HG03095 (cell line): ENCODE results near the gene ZFAND2B.

Experiments
- ATAC-seq: cut with Tn5 transposase; IDR thresholded peaks from one replicate; pipeline ENCODE4 v1.9.1; 2021; ENCODE audit warnings: moderate library complexity; ENCODE audit not compliant: unreplicated experiment

Gene ZFAND2B, protein sequence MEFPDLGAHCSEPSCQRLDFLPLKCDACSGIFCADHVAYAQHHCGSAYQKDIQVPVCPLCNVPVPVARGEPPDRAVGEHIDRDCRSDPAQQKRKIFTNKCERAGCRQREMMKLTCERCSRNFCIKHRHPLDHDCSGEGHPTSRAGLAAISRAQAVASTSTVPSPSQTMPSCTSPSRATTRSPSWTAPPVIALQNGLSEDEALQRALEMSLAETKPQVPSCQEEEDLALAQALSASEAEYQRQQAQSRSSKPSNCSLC

DNA sequence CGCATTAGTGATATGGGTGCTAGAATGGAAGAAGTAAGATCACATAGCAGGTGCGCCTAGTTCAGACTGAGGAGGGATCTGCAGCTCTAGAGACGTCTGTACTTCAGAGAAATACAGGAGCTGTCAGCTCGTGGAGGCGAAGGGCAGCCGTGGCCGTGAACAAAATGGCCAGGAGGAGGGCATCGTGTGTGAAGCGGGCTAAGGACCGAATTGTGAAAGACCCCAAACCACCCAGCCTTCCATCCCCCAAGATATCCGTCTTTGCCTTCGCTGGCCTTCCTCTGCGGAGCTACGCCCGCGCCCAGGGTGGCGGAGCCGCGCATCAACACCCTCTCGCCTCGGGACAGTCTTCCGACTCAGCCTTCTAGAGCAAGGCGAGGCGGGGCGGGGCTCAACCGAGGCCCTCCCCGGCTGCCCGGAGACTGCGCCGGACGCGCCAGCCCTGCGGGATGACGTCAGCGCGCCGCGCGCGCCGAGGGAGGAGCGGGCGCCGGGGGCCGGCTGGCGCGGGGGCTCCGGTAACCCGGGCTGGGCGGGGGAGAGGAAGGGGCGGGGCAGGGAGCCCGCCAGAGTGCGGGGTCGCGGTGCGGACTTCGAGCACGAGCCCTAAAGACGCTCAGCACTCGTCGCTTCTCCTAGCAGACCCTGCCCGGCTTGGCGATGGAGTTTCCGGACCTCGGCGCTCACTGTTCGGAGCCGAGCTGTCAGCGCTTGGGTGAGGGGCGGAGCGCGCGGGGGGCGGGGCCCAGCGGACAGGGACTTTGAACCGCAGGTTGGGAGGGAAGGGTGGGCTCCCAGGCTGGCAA is at the start of gene ZFAND2B:
Gene ZFAND2B (plus strand): TSS at position 455 of the 806 bp plus-strand sequence. CDS start 206 bp downstream, at position 661.
- peak; percentile 96 for ATAC-seq

DNA sequence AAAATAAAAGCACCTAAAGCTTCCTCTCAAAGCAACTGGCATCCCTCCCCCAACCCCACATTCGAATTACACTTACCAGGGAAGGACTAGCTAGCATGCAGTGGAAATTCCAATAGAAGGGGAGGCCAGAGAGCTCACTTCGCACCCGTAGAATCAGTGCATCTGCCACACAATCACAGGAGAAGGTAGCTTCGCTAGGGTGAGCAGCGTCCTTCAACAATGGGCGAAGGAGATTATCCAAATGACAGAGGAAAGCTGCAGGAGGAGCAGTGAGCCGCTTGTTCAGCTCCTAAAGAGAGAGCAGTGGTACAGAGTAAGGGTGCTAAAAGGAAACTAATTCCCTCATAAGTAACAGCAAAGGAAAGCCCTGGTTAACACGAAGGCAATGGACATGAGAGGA is 49.2 kb upstream of the ZFAND2B start:
- ATAC-seq: no peak

DNA sequence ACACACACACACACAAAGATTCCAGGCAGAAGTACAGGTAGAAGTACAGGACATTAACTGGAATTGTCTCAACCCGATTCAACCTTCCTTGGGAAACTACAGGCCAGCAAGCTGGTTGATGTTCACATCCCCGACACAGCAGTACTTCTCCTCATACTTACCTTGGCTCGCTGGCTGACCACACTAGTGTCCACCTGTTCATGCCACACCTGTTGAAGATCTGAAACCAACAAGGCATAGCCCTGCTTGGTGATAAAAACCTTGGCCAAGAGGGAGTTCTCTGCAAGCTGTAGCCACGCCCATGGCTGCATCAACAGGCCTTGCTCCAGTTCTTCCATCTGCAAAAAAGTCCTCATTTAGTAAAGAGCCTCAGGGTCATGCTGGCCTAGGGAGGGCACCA is 48.6 kb upstream of the ZFAND2B start:
- ATAC-seq: no peak

DNA sequence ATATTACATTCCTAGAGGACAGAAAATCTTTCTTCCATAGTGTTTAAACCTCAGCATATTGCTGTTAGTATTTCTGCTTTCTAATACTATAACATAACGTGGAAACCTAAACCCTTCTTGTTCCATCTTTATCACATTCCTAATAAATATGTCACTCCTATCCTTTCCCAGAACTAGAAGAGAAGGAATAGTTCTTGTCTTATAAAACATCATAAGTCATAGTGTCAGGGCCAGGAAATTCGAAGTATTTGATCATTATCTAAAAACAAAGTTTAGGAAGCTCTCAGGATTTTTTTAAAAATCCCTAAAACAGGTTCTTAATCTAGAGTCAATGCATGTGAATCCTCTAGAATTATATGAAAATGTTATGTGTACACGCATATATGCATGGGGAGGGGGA is 48.0 kb upstream of the ZFAND2B start:
- ATAC-seq: no peak

DNA sequence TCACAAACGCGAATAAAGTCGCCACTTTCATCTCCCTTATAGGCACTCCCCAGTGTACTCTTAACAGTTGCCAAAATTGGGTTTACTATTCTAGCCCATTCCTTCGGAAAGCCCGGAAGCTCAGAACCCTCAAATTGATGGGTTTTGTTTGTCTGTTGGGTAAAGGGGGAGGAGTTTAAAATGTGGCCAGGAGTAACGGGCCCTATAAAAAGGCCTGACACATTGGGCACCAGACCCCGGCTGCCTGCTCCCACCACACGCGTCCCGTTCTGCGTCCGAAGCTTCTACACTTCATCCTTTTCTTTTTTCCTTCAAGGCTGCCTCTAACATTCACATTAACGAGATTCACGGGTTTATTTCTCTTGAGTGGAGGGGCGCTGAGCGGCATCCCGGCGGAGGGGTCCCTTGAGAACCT is 46.8 kb upstream of the ZFAND2B start:
- peak; percentile 1 for ATAC-seq

DNA sequence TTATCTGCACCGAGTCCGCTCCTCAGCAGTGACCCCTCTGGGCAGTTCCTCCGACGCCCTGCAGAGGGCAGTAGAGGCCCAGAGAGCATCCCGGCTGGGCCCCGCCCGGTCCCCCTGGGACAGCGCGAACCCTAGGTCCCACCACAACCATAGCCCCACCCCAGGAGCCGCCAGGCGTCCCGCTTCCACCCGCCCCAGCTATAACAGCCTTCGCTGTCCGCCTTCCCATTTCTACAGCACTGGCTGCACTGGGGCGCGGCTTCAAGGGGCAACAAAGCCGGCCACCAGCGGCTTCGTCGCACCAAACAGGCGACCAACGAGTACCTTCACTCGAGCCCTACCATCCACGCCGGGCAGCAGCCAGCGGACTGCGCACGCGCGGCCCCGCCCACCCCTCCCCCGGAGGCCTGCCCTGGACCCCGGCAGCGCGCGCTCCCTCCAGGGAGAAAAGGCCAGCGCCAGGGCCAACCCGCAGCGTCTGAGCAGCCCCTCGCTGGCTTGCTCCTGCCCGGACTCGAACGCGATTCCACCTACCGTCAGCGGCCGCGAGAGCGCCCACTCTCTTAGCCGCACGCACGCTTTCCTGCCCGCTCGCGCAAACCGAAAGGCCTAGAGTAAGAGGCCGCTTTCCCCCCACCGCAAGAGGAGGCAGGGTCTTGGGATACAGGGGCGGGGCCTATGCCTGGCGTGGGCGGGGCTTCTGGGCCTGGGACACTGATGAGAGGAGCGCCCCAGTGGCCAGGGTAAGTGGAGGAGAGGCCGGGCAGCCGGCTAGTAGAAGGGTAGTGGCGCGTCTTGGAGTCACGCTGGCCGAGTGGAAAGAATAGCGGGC is 46.2 kb upstream of the ZFAND2B start, which contains the start of gene NHEJ1:
Gene NHEJ1 (minus strand): TSS at position 630 of the 832 bp plus-strand sequence. CDS start 2,453 bp downstream, outside the sequence.
- peak; percentile 79 for ATAC-seq

DNA sequence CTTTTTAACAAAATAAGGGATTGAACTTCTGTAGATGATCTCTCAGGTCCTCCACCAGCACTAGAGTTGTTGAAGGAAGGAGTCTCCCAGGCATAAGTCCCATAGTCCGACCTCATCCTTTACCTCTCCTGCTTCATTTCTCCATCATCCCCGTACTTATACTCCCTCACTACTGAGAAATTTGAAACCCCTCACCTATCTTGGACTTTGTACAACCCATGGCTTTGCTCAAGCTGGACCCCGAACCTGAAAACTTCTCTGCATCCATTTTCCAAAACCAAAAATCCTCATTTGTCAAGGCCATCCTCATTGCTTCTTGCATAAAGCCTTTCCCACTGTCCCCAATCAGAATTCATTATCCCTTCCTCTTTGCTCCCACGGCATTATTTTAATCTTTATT is 45.5 kb upstream of the ZFAND2B start:
- ATAC-seq: no peak

DNA sequence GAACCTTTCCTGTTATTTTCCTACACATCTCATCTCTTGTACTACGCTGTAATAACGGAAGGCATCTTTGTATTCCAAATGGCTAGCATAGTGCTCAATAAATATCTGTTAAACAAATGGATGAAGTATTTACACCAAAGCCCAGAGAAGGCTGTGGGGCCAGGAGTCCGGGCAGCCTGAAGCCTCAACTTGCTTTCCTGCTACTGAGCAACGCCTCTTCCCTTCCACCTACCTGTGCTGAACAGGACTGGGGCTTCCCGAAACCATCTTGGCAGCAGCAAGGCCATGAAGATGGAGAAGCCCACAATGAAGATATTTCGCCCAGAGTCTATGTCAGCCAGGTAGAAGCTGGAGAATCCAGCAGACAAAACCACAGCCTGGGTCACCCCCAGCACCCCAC is 43.4 kb upstream of the ZFAND2B start:
- no peak for ATAC-seq

DNA sequence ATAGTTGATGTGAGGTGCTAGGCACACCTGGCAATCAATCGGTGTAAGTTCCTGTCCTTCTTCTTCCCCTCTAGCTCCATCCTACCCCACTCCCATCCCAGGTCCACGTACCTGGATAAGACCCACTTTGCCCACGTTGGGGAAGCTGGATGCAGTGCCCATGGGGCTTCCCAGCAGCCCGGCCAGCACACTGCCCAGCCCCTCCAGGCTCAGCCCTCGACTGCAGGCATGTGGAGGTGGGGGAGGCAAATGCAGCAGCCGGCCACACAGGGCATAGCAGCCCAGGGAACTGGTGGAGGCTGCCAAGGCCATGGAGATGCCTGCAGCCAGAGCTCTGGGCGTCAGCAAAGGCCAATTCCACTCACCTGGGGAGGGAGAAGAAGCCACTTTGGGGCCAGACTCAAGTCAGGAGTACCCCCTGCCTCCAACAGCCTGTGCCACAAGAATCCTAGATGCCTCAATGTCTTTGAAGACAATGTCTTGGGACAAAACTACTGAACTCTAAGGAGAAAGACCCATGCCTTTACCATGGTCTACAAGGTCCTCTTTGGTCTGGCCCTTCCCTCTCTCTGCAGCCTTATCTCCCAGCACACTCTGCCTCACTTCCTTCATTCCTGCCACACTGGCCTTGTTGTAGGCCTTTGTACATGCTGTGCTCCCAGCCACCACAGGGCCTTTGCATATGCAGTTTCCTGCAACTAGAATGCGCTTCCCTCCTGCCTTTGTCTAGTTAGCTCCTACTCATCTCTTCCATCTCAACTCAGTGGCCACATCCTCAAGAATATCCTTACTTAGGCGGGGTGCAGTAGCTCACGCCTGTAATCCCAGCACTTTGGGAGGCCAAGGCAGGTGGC is 41.3 kb upstream of the ZFAND2B start:
- ATAC-seq: no peak

DNA sequence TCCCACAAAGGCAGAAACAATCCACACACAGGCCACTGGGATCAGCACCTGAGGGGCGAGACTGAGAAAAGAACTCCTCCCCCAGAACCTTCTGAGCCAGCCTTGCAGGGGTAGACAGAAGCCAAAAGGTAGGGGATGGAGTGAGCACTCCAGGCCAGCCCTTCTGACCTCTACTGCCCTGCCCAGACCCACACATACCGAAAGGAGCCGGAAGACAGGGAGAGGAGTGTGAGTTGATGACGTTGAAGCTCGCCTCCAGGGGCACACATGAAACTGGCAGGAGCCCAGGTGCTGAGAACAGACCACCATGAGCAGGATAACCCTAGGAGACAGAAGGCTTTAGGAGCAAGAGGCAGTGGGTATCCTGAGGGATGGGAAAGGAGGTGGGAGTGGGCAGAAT is 38.6 kb upstream of the ZFAND2B start:
- ATAC-seq: no peak

DNA sequence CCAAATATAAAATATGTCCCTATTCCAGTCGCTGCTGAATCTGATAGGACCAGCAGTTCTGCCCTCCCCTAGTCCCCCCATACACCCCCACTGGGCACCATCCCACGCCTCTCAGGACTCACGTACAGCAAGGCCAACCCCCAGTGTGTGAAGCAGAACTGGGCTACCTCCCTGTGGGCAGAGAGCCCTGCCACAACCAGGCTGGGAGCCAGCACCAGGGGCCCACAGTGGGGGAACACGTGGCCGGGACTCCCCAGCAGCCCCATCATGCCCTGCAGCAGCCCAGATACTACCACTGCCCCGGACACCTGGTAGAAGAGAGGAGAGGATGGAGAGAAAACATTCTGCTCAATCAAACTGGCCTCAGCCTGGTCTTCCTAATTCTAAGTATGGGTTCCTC is 38.1 kb upstream of the ZFAND2B start:
- no peak for ATAC-seq

DNA sequence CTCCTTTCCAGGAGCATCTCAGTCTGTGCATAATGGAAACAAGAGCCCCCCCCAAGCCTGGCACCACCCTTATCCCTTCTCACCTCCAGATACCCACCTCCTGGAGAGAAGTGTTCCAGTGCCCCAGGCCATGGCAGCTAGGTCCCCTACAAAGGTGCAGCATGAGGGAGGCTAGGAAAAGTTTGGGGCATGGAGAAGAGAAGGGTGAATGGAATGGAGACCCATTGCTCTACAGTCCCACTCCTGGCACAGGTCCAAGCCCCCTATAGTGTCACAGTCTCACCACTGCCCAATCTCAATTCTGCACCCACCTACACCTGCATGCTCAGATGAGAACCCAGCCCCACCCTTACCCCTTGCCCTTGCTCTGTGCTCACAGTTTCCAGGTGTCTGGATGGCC is 37.6 kb upstream of the ZFAND2B start:
- no peak for ATAC-seq

DNA sequence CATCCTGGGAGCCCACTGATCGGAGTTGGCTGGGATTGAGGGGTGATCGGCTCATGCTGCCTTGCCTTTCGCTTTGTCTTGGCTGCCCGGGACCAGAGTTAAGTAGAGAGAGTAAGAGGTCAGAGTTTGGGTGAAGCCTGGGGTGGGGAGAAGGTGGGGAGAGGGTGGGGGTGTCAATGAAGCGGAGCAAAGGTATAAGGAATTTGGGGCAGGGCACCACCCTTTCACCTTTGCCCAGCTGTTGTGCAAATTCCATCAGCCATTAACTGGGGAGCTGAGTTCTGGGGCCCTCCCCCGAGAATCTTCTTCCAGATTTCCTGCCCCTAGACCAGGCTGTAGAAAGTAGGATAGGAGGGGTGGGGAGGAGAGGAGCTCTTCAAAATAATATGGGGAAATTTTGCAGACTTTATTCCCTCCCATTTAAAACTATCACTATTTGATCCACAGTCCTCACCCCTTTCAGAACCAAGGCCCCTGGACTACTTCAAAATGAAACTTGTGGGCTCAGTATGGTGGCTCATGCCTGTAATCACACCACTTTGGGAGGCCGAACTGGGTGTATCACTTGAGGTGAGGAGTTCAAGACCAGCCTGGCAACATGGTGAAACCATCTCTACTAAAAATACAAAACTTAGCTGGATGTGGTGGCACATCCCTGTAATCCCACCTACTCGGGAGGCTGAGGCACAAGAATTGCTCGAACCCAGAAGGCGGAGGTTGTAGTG is 36.5 kb upstream of the ZFAND2B start, which contains the start of gene SLC23A3:
Gene SLC23A3 (minus strand): TSS at position 100 of the 725 bp plus-strand sequence. CDS start 45 bp downstream, at position 55.
- ATAC-seq: no peak

DNA sequence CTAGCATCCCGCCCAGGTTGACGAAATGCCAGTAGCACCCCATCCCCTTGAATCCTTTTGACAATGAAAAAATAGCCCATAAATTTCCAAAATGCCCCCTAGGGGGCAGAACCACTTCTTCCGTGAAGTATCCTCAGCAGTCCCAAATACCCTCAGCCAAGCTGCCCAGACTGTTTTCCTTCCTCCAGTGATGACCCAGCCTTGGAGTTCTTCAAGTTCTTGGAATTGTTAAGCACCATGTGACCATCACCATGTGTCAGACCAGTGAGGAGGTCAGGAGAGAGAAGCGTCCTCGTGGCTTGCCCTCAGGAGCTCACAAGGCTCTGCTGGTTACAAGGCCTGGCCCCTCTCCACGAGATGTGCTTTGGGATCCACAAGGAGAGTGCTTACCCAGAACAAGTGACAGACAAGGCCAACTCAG is 35.3 kb upstream of the ZFAND2B start:
- no peak for ATAC-seq

DNA sequence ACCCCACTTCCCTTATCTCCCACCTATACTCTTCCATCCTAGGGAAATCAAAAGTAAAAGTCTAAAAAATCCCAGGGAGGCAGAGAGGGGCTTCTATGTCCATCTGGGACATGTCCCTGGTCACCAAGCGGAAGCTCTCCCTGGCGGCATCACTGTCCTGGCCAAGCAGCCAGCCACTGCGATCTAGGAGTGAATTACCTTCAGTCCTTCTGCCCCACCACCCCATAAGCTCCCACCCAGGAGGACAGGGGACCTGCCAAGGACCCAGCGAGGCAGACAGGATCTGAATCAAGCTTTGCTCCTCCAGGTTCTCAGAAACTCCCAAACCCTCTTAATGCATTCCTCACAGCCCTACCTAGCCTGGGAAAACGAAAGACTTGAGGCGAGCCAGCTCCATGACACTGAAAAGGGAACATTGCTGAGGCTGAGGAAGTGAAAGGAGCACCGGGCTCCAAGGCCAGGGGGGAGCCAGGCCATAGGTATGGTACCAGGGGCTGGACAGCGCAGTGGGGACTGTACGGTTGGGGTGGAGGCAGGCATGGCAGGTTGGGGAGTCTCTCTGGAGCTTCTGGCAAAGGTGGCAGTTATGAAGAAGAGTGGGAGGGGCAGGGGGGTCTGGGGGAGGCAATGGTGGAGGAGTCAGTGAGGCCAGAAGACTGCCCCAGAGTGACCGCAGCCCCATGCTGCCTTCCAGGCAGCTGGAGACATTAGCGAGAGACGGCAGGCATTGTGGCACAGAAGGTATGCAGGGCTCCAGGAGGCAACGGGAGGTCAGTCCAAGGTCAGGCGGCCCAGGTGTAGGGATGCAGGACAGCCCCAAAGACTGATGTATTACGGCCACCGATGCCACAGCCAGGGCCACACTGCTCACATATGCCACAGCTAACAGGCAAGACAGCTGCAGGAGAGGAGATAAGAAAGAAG is 34.1 kb upstream of the ZFAND2B start:
- no peak for ATAC-seq

DNA sequence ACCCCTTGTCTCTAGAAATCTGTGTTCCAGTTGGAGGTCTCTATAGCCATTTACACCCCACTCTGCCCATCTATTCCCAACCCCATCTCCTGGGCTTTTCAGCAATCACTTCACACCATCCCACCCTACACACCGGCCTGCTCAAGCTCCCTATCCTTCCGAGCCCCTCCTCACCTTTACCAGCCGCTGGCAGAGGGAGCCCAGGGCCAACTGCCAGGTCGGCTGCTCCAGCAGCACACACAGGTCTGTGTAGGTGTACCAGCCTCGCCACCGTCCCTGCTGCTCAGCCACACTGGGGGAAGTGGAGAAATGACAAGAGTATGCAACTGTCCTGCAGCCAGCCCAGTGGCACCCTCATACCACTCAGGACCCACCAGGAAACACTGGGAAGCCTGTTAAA is 33.4 kb upstream of the ZFAND2B start:
- ATAC-seq: no peak

DNA sequence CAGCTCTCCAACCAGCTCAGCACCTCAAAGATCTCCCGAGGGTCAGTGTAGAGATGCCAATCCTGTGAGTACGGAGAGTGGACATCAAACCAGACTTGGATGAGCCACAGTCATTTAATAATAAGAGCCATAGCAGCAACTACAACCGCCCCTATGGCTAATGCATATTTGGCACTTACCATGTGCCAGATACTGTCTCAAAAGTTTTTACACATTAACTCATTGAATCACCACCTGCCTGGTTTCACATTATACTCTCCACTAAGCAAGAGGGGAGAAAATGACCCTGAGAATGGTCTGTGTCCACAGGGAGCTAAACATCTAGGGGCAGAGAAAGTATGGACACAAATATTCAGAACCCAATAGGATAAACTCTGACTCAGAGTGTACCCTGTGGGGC is 32.4 kb upstream of the ZFAND2B start:
- ATAC-seq: no peak

DNA sequence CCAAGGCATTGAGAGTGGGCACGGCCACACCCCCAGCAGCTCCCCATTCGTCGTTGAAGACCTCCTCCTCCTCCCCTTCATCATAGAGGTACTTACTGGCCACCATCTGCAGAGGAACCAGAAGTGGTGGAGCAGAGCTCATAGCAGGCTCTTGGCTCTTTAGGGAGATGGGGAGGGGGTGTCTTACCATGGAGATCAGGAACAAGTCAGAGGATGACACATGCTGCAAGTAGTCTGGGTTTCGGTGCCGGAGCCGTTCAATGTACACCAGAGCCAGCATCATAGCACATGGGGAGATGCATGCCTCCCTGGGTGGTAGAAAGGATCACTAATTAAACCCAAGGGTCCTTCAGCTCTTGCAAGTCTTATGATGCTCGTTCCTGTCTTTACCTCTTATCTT is 31.8 kb upstream of the ZFAND2B start:
- ATAC-seq: no peak

DNA sequence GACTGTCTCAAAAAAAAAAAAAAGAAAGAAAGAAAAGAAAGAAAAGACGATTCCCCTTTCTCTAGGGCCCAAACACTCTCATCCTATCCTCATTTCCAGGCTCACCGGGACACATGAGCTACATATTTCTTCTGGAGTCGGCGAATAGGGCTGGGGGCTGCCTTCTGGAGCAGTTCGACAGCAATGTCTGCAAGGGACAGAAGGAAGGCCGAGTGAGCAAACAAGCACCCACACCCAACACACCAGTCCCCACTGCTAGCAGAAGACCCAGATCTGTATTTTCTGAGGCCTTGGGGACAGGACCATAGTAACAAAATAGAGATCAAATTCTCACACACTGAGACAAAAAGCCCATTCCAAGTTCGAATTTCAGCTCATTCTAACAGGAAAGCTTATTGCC is 31.1 kb upstream of the ZFAND2B start:
- ATAC-seq: no peak
